NCI-H1048 (cell line): ENCODE data around the gene LRRC61.
"Not testable (repeated sequence)": the region's sequence is repeated elsewhere in the genome, so short reads cannot be mapped to it uniquely, and the experiment has no call there.

Experiments
- DNase-seq: peaks from one replicate; lab custom pipeline; 2025; lab: John Stamatoyannopoulos, UW

LRRC61 gene

GRCh38 chr7:150307904-150308303 lies 15.3 kb upstream of the LRRC61 start:
- DNase-seq: no peak

- DNase-seq: no peak
Measured at GRCh38 chr7:150308575-150308974, 14.6 kb upstream of the LRRC61 start.

- no peak for DNase-seq
Measured at GRCh38 chr7:150311146-150311545, 12.0 kb upstream of the LRRC61 start.

- no peak for DNase-seq
Measured at GRCh38 chr7:150311711-150312110, 11.4 kb upstream of the LRRC61 start.

GRCh38 chr7:150312649-150313366 lies 10.3 kb upstream of the LRRC61 start:
- not testable (repeated sequence) for DNase-seq

DNA sequence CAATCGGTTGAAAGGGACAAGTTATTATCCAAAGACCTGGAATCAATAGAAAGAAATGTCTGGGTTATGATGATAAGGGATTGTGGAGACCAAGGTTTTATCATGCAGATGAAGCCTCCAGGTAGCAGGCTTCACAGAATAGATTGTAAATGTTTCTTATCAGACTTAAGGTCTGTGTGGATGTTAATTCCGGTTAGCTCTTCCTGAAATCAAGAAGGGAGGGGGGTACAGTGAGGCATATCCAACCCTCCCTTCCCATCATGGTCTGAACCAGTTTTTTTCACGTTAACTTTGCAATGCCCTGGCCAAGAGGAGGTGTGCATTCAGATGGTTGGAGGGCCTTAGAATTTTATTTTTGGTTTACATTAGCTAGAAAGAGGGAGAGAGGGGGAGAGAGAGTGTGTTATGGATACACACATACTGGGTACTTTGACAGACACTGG lies 9.8 kb upstream of the LRRC61 start:
- no peak for DNase-seq

GRCh38 chr7:150313870-150314269 lies 9.3 kb upstream of the LRRC61 start:
- DNase-seq: no peak

GRCh38 chr7:150314639-150315239 lies 8.4 kb upstream of the LRRC61 start:
- DNase-seq: no peak

DNA sequence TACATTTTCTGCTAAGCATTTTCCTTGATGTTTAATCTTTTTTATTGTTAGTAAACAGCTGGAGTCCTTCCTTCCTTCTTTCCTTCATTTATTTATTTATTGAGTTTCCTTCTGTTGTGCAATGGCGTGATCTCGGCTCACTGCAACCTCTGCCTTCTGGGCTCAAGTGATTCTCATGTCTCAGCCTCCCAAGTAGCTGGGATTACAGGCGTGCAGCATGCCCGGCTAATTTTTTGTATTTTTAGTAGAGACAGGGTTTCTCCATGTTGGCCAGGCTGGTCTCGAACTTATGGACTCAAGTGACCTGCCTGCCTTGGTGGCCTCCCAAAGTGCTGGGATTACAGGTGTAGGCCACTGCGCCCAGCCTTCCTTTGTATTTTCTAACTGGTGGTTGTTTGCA lies 6.2 kb upstream of the LRRC61 start:
- not testable (repeated sequence) for DNase-seq

DNA sequence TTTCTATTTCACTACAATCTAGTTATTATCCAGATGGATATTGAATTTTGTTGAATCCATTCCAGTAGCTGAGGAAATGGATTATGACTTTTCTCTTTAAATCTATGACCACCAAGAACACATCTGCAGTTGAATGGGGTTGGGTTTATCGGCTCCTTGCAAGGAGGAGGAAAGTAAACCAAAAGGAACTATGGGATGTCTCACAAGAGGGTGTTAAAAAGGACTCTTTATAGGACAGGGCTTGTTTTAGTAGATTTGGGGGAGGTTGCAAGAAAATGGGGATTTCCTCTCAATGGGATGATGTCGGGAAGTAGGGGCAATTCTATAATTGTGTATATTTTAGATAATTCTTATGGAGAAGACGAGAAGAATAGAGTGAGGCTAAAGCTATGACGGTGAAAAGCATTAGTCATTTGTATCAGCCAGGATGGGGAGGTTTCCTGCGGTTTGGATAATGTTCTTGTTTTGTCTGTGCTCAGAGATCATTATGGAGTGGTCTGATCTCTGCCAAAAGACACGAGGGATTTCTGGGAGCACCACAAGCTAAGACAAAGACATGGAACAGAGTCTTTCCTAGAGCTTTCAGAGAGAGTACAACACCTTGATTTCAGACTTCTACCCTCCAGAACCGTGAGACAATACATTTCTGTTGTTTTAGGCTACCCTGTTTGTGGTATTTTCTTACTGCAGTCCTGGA lies 5.3 kb upstream of the LRRC61 start:
- DNase-seq: no peak

GRCh38 chr7:150321788-150322113 lies 1.4 kb upstream of the LRRC61 start:
- no peak for DNase-seq

DNA sequence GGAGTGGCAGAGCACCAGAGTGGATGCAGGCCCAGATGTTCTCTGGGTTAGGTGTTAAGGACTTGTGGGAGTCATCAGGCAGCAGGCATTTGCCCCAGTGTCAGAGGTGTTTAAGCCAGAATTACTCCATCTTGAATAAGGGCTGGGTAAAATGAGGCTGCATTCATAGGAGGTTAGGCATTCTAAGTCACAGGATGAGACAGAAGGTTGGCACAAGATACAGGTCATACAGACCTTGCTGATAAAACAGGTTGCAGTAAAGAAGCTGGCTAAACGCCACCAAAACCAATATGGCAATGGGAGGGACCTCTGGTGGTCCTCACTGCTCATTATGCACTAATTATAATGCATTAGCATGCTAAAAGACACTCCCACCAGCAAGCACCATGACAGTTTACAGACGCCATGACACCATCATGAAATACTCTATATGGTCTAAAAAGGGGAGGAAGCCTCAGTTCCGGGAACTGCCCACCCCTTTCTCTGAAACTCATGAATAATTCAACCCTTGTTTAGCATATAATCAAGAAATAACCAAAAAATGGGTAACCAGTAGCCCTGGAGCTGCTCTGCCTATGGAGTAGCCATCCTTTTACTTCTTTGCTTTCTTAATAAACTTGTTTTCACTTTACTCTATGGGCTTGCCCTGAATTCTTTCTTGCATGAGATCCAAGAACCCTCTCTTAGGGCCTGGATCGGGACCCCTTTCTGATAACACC lies 882 bp upstream of the LRRC61 start:
- DNase-seq: no peak

DNA sequence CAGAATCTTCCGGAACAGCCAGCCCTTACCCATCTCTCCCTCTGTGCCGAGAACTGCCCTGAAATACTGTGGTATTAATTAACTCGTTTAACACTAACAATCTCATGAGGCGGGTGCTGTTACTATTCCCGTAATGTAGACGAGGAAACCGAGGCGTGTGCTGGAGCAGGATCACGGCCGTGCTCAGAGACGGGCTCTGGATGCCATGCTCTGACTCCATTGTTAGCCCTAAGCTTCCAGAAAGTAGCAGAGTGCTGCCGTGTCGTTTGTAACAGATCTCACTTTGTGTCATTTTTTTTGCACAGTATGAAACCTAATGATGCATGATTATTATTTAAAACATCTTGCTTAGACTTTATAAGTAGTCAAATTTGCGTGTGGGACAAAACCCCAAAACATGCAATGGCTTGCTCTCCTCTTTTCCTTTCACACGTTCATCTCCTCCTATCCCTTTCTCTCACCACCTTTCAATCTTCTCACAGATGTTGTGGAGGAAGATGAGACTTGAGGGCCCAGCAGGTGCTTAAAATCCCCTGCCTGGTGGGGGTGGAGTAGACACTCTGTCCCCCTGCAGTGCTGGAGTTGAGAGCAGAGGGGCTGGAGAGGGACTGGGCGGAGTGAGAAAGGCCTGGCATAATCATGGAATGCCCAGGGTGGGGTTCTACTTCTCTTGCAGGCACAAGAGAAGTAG lies 672 bp downstream of the LRRC61 start:
- no peak for DNase-seq

- no peak for DNase-seq
Measured at GRCh38 chr7:150324373-150324961, 1.3 kb downstream of the LRRC61 start.

DNA sequence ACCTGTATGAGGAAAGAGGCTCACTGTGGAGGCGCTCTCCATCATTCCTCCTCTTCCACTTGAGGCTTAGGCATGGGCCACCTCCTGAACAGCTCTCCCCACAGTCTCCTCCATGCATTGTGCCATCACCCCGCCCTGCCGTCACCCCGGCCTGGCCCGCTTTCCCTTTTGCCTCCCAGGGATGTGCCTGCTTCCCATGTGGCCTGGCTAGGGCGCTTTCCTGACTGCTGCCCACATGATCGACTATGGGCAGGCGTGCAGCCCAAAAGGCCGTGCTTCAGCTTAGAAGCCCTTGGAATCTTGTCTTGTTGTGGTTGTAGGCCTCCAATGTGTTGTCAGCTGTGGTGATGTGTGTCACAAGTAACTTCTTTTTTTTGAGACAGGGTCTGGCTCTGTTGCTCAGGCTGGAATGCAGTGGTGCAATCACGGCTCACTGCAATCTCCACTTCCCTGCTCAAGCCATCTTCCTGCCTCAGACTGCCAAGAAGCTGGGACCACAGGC lies 2.0 kb downstream of the LRRC61 start:
- no peak for DNase-seq

- no peak for DNase-seq
Measured at GRCh38 chr7:150325901-150326300, 2.7 kb downstream of the LRRC61 start.

DNA sequence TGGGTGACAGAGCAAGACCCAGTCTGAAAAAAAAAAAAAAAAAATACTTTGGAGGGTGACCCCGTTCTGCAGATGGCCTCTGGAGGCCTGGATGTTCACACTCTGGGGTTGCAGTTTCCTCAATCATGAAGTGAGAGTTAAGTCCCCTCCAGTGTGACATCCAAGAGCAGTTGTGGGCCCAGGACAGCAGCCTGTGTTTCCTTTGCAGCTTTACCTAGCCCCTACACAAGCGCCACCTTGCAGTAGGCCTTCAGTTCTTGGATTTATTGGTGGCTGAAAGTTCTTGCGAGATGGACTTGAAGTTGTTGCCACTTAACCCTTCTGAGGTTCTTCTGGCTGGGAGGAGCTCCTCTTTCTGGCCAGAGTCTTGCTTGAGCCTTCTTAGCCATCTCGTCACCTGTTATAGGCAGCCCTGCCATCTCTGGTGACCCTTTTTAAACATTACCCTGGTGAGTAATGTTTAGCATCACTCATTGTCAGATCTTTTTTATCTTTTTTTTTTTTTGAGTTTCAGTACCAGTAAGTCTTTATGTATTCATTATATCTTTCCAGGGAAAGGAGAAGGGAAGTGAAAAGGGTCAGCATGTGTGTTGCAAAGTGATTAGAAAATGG lies 3.6 kb downstream of the LRRC61 start:
- DNase-seq: no peak

GRCh38 chr7:150327308-150327707 lies 4.2 kb downstream of the LRRC61 start:
- DNase-seq: no peak

DNA sequence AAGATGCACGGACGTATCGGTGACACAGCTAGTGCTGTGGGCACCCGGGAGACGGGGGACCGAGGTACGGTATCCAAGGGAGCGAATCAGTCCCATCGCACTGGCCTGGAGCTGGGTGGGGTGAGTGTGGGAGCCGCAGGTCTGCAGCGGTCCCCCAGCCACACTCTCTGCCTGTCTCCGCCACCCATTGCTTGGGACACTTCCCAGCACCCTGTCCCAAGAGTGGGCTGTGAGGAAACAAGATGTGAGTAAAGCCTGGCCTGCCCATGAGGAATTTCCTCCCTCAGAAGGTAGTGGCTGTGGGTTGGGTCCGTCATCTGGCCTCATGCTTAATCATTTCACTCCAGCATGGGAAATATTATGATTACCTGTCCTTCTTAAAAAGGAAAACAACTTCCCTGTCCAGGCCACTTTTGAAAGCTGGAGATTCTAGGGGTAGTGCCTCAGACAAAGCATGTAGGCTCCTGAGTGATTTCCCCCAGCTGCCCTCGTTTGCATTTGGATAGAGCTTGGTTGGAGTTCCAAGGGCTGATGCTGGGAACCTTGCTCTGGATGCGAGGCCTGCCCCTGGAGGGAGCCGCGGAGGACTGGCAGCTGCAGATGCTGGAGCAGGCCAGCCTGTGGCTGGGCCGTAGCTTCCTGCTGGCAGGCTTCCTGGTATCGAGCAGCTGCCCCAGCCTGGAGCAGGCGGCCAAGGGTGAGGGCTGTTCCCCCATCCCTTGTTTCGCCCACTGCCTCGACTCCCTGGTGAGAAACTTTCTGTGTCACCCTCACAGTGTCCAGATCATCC lies 6.4 kb downstream of the LRRC61 start:
- no peak for DNase-seq

DNA sequence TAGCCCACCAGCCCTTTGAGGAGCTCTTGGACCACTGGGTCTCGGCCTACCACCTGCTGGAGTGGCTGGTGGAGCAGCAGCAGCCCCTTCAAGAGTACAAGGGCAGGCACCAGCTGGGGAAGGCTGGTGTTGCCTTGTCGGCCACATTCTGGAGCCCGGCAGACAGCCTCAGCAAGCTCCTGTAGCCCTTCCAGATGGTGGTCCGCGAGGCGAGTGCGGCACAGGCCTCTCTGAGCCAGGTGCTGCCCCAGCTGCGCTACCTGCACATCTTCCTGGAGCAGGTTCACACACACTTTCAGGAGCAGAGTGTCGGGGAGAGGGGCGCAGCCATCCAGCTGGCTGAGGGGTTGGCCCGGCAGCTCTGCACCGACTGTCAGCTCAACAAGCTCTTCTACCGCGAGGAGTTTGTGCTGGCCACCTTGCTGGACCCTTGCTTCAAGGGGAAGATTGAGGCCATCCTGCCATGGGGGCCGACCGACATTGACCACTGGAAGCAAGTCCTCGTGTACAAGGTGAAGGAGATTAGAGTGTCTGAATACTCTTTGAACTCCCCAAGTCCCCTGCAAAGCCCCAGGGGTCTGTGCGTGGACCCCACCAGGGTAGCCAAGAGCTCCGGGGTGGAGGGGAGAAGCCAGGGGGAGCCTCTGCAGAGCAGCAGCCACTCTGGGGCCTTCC lies 7.2 kb downstream of the LRRC61 start:
- no peak for DNase-seq
